ENCODE results near the gene TAF4. TPM values are rescaled to one million over a fixed set of nuclear protein-coding genes. Genes with fewer than 3 reads are reported as not detected.

Gene TAF4
- total RNA-seq, 1 donor from 2014 or later = 6.5 TPM

GRCh38 chr20:61960836-61961235 lies 104.8 kb downstream of the TAF4 start:
- no peak overlapping the region for H3K4me3 ChIP-seq (ENCODE audit: low read depth, low read length)
- no peak for DNase-seq (ENCODE audit: low read depth)
- TF ChIP-seq CTCF (conservative IDR thresholded peaks at IDR 0.05; ENCODE audit: low read depth, low read length) = no peak

GRCh38 chr20:61958773-61959700 lies 106.6 kb downstream of the TAF4 start:
- DNase-seq (ENCODE audit: low read depth) = no peak
- no peak for TF ChIP-seq CTCF (conservative IDR thresholded peaks at IDR 0.05; ENCODE audit: low read depth, low read length)
- no peak overlapping the region for H3K4me3 ChIP-seq (ENCODE audit: low read depth, low read length)

DNA sequence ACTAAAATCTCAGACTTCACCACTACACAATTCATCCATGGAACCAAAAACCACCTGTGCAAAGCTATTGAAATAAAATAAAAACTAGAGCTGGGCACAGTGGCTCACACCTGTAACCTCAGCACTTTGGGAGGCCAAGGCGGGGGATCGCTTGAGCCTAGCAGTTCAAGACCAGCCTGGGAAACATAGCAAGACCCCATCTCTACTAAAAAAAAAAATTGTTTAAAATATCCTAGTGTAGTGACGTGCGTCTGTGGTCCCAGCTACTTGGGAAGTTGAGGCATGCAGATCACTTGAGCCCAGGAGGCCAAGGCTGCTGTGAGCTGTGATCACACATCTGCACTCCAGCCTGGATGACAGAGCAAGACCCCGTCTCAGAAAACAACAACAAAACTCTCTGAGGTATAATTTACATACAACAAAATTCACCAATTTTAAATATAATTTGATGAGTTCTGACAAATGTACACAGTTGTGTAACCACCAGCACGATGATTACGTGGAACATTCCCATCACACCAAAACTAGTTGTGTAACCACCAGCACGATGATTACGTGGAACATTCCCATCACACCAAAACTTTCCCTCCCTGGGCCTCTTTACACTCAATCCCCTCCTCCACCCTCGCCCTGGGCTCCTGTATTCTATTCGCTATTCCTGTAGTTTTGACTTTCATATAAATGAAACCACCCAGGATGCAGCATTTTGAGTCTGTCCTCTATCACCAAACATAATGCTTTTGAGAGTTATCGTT lies 107.5 kb downstream of the TAF4 start:
- TF ChIP-seq CTCF (conservative IDR thresholded peaks at IDR 0.05; ENCODE audit: low read depth, low read length) = no peak
- no peak for DNase-seq (ENCODE audit: low read depth)
- no peak overlapping the region for H3K4me3 ChIP-seq (ENCODE audit: low read depth, low read length)

DNA sequence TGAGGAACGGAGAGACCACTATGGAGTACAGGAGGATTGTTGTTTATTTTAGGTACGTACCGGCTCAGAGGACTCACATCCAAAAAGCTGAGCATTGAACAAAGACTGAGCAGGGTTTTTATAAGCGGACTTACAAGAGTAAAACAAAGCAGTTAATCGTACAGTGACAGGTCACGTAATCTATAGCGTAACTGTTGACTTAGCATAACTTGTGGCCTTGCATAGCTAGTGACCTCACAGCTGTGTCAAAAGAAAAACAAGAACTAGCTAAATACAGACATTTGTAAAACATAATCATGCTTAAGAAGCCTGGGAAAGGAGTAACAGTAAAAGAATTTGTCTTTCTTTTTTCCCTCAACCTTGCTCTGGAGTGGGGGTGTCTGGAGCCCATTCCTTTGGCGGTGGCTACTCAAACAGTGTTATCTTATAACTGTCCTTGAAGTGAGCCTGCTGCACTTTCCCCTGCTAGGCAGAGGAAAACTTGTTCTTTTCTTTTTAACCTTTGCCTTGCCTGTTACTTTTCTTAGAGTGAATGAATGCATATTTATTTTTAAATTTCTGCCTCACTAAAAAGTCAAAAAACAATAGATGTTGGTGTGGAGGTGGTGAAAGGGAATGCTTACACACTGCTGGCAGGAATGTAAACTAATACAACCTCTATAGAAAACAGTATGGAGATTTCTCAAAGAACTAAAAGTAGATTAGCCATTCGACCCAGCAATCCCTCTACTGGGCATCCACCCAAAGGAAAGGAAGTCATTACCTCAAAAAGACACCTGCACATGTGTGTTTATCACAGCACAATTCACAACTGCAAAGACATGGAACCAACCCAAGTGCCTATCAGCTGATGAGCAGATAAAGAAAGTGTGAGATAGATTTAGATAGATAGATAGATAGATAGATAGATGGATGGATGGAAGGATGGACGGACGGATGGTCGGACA lies 109.0 kb downstream of the TAF4 start:
- H3K4me3 ChIP-seq (ENCODE audit: low read depth, low read length) = no peak overlapping the region
- DNase-seq (ENCODE audit: low read depth) = no peak
- TF ChIP-seq CTCF (conservative IDR thresholded peaks at IDR 0.05; ENCODE audit: low read depth, low read length) = no peak

DNA sequence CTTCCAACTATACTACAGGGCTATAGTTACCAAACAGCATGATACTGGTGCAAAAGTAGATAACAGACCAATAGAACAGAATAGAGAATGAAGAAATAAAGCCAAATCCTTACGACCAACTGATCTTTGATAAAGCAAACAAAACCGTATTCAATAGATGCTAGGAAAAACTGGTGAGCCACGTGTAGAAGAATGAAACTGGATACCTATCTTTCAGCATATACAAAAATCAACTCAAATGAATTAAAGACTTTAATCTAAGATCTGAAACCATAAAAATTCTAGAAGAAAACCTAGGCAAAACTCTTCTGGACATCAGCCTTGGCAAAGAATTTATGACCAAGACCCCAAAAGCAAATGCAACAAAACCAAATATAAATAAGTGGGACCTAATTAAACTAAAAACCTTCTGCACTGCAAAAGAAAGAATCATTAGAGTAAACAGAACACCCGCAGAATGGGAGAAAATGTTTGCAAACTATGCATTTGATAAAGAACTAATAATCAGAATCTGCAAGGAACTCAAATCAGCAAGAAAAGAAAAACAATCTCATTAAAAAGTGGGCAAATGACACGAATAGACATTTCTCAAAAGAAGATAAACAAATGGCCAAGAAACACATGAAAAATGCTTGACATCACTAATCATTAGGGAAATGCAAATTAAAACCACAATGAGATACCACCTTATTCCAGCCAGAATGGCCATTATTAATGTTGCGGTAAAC lies 109.8 kb downstream of the TAF4 start:
- no peak for TF ChIP-seq CTCF (conservative IDR thresholded peaks at IDR 0.05; ENCODE audit: low read depth, low read length)
- DNase-seq (ENCODE audit: low read depth) = no peak
- H3K4me3 ChIP-seq (ENCODE audit: low read depth, low read length) = no peak overlapping the region
